A549 (cell line): Measurements from ENCODE around the gene CTU1. TPM values are rescaled to one million over a fixed set of nuclear protein-coding genes. Genes with fewer than 3 reads are reported as not detected.

Experiments used
- ATAC-seq, 2 experiments: fragments of 200-7000 bp in 1 of 2; fragments of >200 bp in 1 of 2; cut with Nextera tagmentation in 1 of 2; cut with Tn5 transposase in 1 of 2; 3 replicates each; pipeline versions ENCODE4 v1.8.0 to v1.9.1; 2018 to 2020; ENCODE audit warnings: mild to moderate bottlenecking in 1 of 2, moderate library complexity in 1 of 2
- CTCF ChIA-PET: fragments of 300-600 bp; sonication (Branson Sonifier 250); formaldehyde crosslinking; extraction: SDS; loops from one replicate; lab custom pipeline; 2021; ENCODE audit warnings: antibody characterized with exemption, inconsistent platforms; lab: Yijun Ruan, JAX
- POLR2A ChIA-PET: fragments of 350-600 bp; formaldehyde crosslinking; extraction: SDS; loops from one replicate; lab custom pipeline; 2021; ENCODE audit warnings: antibody characterized with exemption, inconsistent platforms; lab: Yijun Ruan, JAX
- DNase-seq, 2 experiments: peaks; one replicate each; pipeline versions ENCODE4 v3.0.0 to v3.0.0-alpha.2; 2011 to 2016; ENCODE audit warnings: low read depth in 1 of 2, low spot score in 1 of 2
- FAIRE-seq: peaks from 2 replicates; lab custom pipeline; 2011; peaks lifted over from hg19 to GRCh38; lab: Jason Lieb, UNC
- H3K27ac ChIP-seq, 2 experiments: fragments of >200 bp; sonication (Bioruptor Twin); formaldehyde crosslinking; 3 replicates each; pipeline ENCODE4 v1.5.1; 2016 to 2017
- H3K4me1 ChIP-seq: fragments of >200 bp; sonication (Bioruptor Twin); formaldehyde crosslinking; 3 replicates; pipeline ENCODE4 v1.6.1; 2016
- H3K4me2 ChIP-seq: fragments of >200 bp; sonication (Bioruptor Twin); formaldehyde crosslinking; 3 replicates; pipeline ENCODE4 v1.6.1; 2016
- H3K4me3 ChIP-seq: fragments of >200 bp; sonication (Bioruptor Twin); formaldehyde crosslinking; 3 replicates; pipeline ENCODE4 v1.5.1; 2016
- H3K9me3 ChIP-seq: fragments of >200 bp; sonication (Bioruptor Twin); formaldehyde crosslinking; 3 replicates; pipeline ENCODE4 v1.6.1; 2016
- BHLHE40 ChIP-seq: IDR thresholded peaks from 2 replicates; pipeline ENCODE4 v1.6.1; 2012; ENCODE audit warnings: low read depth, low read length, inconsistent platforms
- CBX2 ChIP-seq: fragments of 200-600 bp; sonication (generic); IDR thresholded peaks from 2 replicates; pipeline ENCODE4 v1.6.1; 2016; ENCODE audit warnings: low read depth, mild to moderate bottlenecking, borderline replicate concordance
- CEBPB ChIP-seq, 2 experiments: fragments of >200 bp in 1 of 2; sonication (Bioruptor Twin) in 1 of 2; formaldehyde crosslinking in 1 of 2; IDR thresholded peaks; 2 replicates each; pipeline ENCODE4 v1.6.1; 2012 to 2016
- CHD2 ChIP-seq: fragments of 150-350 bp; IDR thresholded peaks from 2 replicates; pipeline ENCODE4 v1.6.1; 2014; ENCODE audit warnings: low read length; ENCODE audit not compliant: partially characterized antibody
- CHD4 ChIP-seq: fragments of 200-600 bp; sonication (generic); IDR thresholded peaks from 2 replicates; pipeline ENCODE4 v1.6.1; 2016; ENCODE audit warnings: antibody characterized with exemption, mild to moderate bottlenecking, borderline replicate concordance
- E2F6 ChIP-seq: IDR thresholded peaks from 2 replicates; pipeline ENCODE4 v1.6.1; 2012; ENCODE audit warnings: low read depth, borderline replicate concordance
- EHMT2 ChIP-seq: fragments of 200-600 bp; sonication (generic); IDR thresholded peaks from 2 replicates; pipeline ENCODE4 v1.6.1; 2016; ENCODE audit warnings: antibody characterized with exemption, low read depth, mild to moderate bottlenecking, moderate library complexity
- ELK1 ChIP-seq: fragments of 150-350 bp; IDR thresholded peaks from 2 replicates; pipeline ENCODE4 v1.6.1; 2014; ENCODE audit warnings: low read depth, mild to moderate bottlenecking, low read length
- EP300 ChIP-seq, 2 experiments: fragments of >200 bp; sonication (Bioruptor Twin); formaldehyde crosslinking; IDR thresholded peaks; 2 replicates in 1 of 2; 3 replicates in 1 of 2; pipeline ENCODE4 v1.6.1; 2016 to 2017
- ESRRA ChIP-seq: fragments of 150-350 bp; IDR thresholded peaks from 2 replicates; pipeline ENCODE4 v1.6.1; 2014; ENCODE audit warnings: mild to moderate bottlenecking, low read length, borderline replicate concordance
- FOSB ChIP-seq: fragments of 250-450 bp; sonication (Bioruptor Pico); IDR thresholded peaks from 2 replicates; pipeline ENCODE4 v1.5.0; 2020; ENCODE audit warnings: mild to moderate bottlenecking, moderate library complexity
- FOSL2 ChIP-seq, 2 experiments: fragments of 450-650 bp in 1 of 2; fragments of >200 bp in 1 of 2; sonication (Bioruptor Twin) in 1 of 2; formaldehyde crosslinking; IDR thresholded peaks; 2 replicates each; pipeline versions ENCODE4 v1.5.0 to v1.6.1; 2016 to 2020; ENCODE audit warnings: mild to moderate bottlenecking in 1 of 2, moderate library complexity in 1 of 2
- GATA3 ChIP-seq: IDR thresholded peaks from 2 replicates; pipeline ENCODE4 v1.6.1; 2012; ENCODE audit warnings: borderline replicate concordance
- HOXB13 ChIP-seq: fragments of 250-450 bp; sonication (Bioruptor Pico); IDR thresholded peaks from 2 replicates; pipeline ENCODE4 v1.5.0; 2020; ENCODE audit warnings: low read depth, mild to moderate bottlenecking, moderate library complexity
- JUNB ChIP-seq: fragments of >200 bp; sonication (Bioruptor Twin); formaldehyde crosslinking; IDR thresholded peaks from 2 replicates; pipeline ENCODE4 v1.6.1; 2016
- PBX3 ChIP-seq: IDR thresholded peaks from 2 replicates; pipeline ENCODE4 v1.6.1; 2012
- POLR2A ChIP-seq: IDR thresholded peaks from 2 replicates; pipeline ENCODE4 v1.6.1; 2012; ENCODE audit warnings: mild to moderate bottlenecking, low read length
- POLR2AphosphoS2 ChIP-seq: conservative IDR thresholded peaks from 2 replicates; pipeline ENCODE4 v1.6.1; 2012; ENCODE audit warnings: low read length, improper control_type of control experiment, inconsistent platforms
- RARB ChIP-seq: fragments of 250-450 bp; sonication (Bioruptor Pico); IDR thresholded peaks from 2 replicates; pipeline ENCODE4 v1.8.0; 2021; ENCODE audit warnings: mild to moderate bottlenecking, moderate library complexity
- ZNF302 ChIP-seq: fragments of 250-450 bp; sonication (Bioruptor Pico); IDR thresholded peaks from 2 replicates; pipeline ENCODE4 v1.9.0; 2021; ENCODE audit warnings: inconsistent platforms, mild to moderate bottlenecking, moderate library complexity
- WGBS: methylation state at CpG from one replicate; pipeline ENCODE4 v1.1.6; 2017; ENCODE audit errors: missing lambda C conversion rate; 5-methylcytosine and 5-hydroxymethylcytosine counted together
- polyA plus RNA-seq, 4 experiments: library from polyadenylated mRNA; depleted of rRNA in 3 of 4; stranded (reverse); fragments of >200 nt; fragmentation: RNase III in 1 of 4; extraction: RNeasy Plus Mini Kit Qiagen cat#74134 plus additional on column Dnase treatment in 1 of 4; gene quantifications; 2 replicates in 3 of 4; 3 replicates in 1 of 4; pipeline ENCODE4 v1.2.3, GENCODE V29; 2011 to 2017
- TF ChIP-seq, protein P1 (sequence below): fragments of 250-450 bp; sonication (Bioruptor Pico); IDR thresholded peaks from 2 replicates; pipeline ENCODE4 v1.5.0; 2020; ENCODE audit warnings: low read depth, mild to moderate bottlenecking, moderate library complexity
- TF ChIP-seq, protein P2 (sequence below): fragments of >200 bp; sonication (Bioruptor Twin); formaldehyde crosslinking; IDR thresholded peaks from 2 replicates; pipeline ENCODE4 v1.6.1; 2016

CTU1 gene
- polyA plus RNA-seq, 2 of the 4 experiments (the other 2 are of a cell fraction), result 4.5 to 7.4 TPM

DNA sequence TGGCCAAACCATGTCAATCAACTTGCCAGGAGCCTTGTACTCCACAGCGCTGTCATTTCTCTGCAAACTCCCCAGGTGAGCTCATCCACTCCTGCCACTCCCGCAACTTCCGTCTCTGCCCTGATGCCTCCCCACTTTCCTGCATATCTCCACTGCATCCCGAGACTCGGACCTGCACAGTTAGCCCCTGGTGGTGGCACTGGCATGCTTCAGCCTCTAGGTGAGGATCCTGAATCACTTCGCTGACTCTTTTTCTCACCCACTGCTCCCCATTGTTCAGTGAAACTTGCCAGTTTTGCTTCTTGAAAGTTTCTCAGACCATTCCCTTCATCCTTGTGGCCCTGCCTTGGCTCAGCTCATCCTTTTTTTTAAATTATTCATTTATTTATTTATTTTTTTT is 3.4 kb upstream of the CTU1 start:
- ChIA-PET CTCF (interaction anchor here (1.2 kb wide), 1 partner anchor 15 kb away, joined by 4 read pairs; no protein-coding TSS in a partner anchor), POLR2A (no interaction called here)
- Histone ChIP-seq H3K9me3 (no peaks in the 10 kb centered on the region), H3K27ac (no peak overlapping the region), H3K4me2 (no peak overlapping the region), H3K4me1 (peaks cover 10% of the 10 kb centered on the region), H3K4me3 (no peak overlapping the region)
- no peak for TF ChIP-seq ESRRA
- no peak for TF ChIP-seq FOSL2 (IDR thresholded peaks at IDR 0.05)
- TF ChIP-seq FOSL2 (CRISPR knock-in tag; IDR thresholded peaks at IDR 0.05), result no peak
- no peak for TF ChIP-seq BHLHE40
- TF ChIP-seq ZNF302, result no peak
- TF ChIP-seq CHD2, result no peak
- no peak for TF ChIP-seq HOXB13 (CRISPR knock-in tag)
- no peak for TF ChIP-seq CHD4
- no peak for TF ChIP-seq FOSB (CRISPR knock-in tag)
- no peak for TF ChIP-seq RARB (CRISPR knock-in tag)
- TF ChIP-seq PBX3, result no peak
- no peak for TF ChIP-seq EHMT2
- no peak for TF ChIP-seq POLR2A
- TF ChIP-seq CEBPB (IDR thresholded peaks at IDR 0.05), result no peak
- TF ChIP-seq JUNB, result no peak
- no peak for TF ChIP-seq CBX2
- DNase-seq (peak; percentile 55 to 64), FAIRE-seq (no peak), ATAC-seq (peak; percentile 31 to 36; a peak in 4 of 6 replicates)
- WGBS, result 7% methylated on average over 6 of the region's 6 CpGs

GRCh38 chr19:51110666-51110971 is 2.4 kb upstream of the CTU1 start:
- no peak for ATAC-seq
- Histone ChIP-seq H3K4me2 (no peak overlapping the region), H3K4me1 (peaks cover 10% of the 10 kb centered on the region), H3K27ac (no peak overlapping the region), H3K9me3 (no peaks in the 10 kb centered on the region), H3K4me3 (no peak overlapping the region)
- POLR2A ChIA-PET, result no interaction called here
- DNase-seq, result no peak
- CTCF ChIA-PET, result interaction anchor here (1.0 to 1.8 kb wide), 3 partner anchors 10 to 45 kb away, joined by 4 to 8 read pairs (median 5); no protein-coding TSS in a partner anchor
- WGBS, result 0% methylated on average over 1 of the region's 1 CpG
- TF ChIP-seq ELK1, result no peak
- no peak for TF ChIP-seq JUNB
- TF ChIP-seq E2F6, result no peak
- no peak for TF ChIP-seq GATA3
- TF ChIP-seq ZNF302, result no peak
- no peak for TF ChIP-seq HOXB13 (CRISPR knock-in tag)
- no peak for TF ChIP-seq EP300 (IDR thresholded peaks at IDR 0.05)
- TF ChIP-seq, protein P1, sequence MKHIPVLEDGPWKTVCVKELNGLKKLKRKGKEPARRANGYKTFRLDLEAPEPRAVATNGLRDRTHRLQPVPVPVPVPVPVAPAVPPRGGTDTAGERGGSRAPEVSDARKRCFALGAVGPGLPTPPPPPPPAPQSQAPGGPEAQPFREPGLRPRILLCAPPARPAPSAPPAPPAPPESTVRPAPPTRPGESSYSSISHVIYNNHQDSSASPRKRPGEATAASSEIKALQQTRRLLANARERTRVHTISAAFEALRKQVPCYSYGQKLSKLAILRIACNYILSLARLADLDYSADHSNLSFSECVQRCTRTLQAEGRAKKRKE (CRISPR knock-in tag), result no peak
- TF ChIP-seq POLR2AphosphoS2, result no peak
- TF ChIP-seq, protein P2, sequence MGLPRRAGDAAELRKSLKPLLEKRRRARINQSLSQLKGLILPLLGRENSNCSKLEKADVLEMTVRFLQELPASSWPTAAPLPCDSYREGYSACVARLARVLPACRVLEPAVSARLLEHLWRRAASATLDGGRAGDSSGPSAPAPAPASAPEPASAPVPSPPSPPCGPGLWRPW, result no peak
- no peak for FAIRE-seq
